ENCODE results near the gene GALNT14.

GALNT14 gene

GRCh38 chr2:30862054-30862651 is 276.1 kb downstream of the GALNT14 start:
- DNase-seq (ENCODE audit: low read depth in 2 of 2, low spot score in 1 of 2), result peak in 1 of 2 donors; percentile 8

GRCh38 chr2:30860726-30861125 is 277.5 kb downstream of the GALNT14 start:
- no peak for DNase-seq (ENCODE audit: low read depth in 2 of 2, low spot score in 1 of 2)
